ENCODE measurements around the gene MUC4.

GRCh38 chr3:195812366-195812765 is 637 bp upstream of the MUC4 start:
- TF ChIP-seq CTCF (IDR thresholded peaks at IDR 0.05) (no peak), POLR2A (IDR thresholded peaks at IDR 0.05) (no peak)

Measured in Peyer's patch (tissue), 4 donors.